GM23338 (cell line): Measurements from ENCODE around the gene RFXANK. TPM values are rescaled to one million over a fixed set of nuclear protein-coding genes. Genes with fewer than 3 reads are reported as not detected.

Experiments used
- ATAC-seq: fragments of 200-7000 bp; cut with Tn5 transposase; 3 replicates; pipeline ENCODE4 v1.9.1; 2020
- DNase-seq: peaks from one replicate; pipeline ENCODE4 v3.0.0-alpha.2; 2015; ENCODE audit warnings: low spot score
- H2AFZ ChIP-seq: fragments of 200-600 bp; sonication (generic); 2 replicates; pipeline ENCODE4 v1.8.0; 2016; ENCODE audit warnings: antibody characterized with exemption, mild to moderate bottlenecking, moderate library complexity
- H3F3A ChIP-seq: fragments of 200-600 bp; sonication (generic); replicated peaks from 2 replicates; pipeline ENCODE4 v1.8.0; 2017; ENCODE audit warnings: antibody characterized with exemption, mixed run types, low read depth
- H3K27ac ChIP-seq: fragments of 200-600 bp; sonication (generic); 2 replicates; pipeline ENCODE4 v1.6.1; 2016; ENCODE audit warnings: low read depth
- H3K27me3 ChIP-seq: fragments of 200-600 bp; sonication (generic); 2 replicates; pipeline ENCODE4 v1.8.0; 2016; ENCODE audit warnings: mild to moderate bottlenecking, mixed run types, moderate library complexity; ENCODE audit not compliant: insufficient read depth
- H3K36me3 ChIP-seq: fragments of 200-600 bp; sonication (generic); 2 replicates; pipeline ENCODE4 v1.8.0; 2016; ENCODE audit warnings: mild to moderate bottlenecking; ENCODE audit not compliant: insufficient read depth
- H3K4me1 ChIP-seq: fragments of 200-600 bp; sonication (generic); 2 replicates; pipeline ENCODE4 v1.8.0; 2016; ENCODE audit warnings: mild to moderate bottlenecking, moderate library complexity; ENCODE audit not compliant: insufficient read depth
- H3K4me2 ChIP-seq: fragments of 200-600 bp; sonication (generic); 2 replicates; pipeline ENCODE4 v1.7.1; 2017; ENCODE audit warnings: mixed run types
- H3K4me3 ChIP-seq: fragments of 200-600 bp; sonication (generic); 2 replicates; pipeline ENCODE4 v1.6.1; 2016; ENCODE audit warnings: mixed run types
- H3K79me2 ChIP-seq: fragments of 200-600 bp; sonication (generic); replicated peaks from 2 replicates; pipeline ENCODE4 v1.8.0; 2017; ENCODE audit warnings: mild to moderate bottlenecking; ENCODE audit not compliant: insufficient read depth
- H3K9me2 ChIP-seq: fragments of 200-600 bp; sonication (generic); 2 replicates; pipeline ENCODE4 v1.8.0; 2017; ENCODE audit not compliant: insufficient read depth
- H4K20me1 ChIP-seq: fragments of 200-600 bp; sonication (generic); replicated peaks from 2 replicates; pipeline ENCODE4 v1.8.0; 2017; ENCODE audit warnings: mild to moderate bottlenecking; ENCODE audit not compliant: insufficient read depth
- H3K27ac Mint-ChIP-seq: 2 replicates; pipeline ENCODE4 v1.8.0; 2020; ENCODE audit warnings: inconsistent platforms, mild to moderate bottlenecking, moderate library complexity, mixed read lengths
- H3K27me3 Mint-ChIP-seq: 3 replicates; pipeline ENCODE4 v1.8.0; 2022; ENCODE audit warnings: low read depth, mild to moderate bottlenecking, moderate library complexity, mixed read lengths, inconsistent platforms; ENCODE audit not compliant: insufficient read depth, poor library complexity
- H3K36me3 Mint-ChIP-seq: 3 replicates; pipeline ENCODE4 v1.8.0; 2021; ENCODE audit warnings: low read depth, mild to moderate bottlenecking, inconsistent platforms, moderate library complexity, mixed read lengths
- H3K4me1 Mint-ChIP-seq: 3 replicates; pipeline ENCODE4 v1.8.0; 2020; ENCODE audit warnings: mild to moderate bottlenecking, inconsistent platforms, mixed read lengths
- H3K4me3 Mint-ChIP-seq: 3 replicates; pipeline ENCODE4 v1.8.0; 2021; ENCODE audit warnings: moderate library complexity, mild to moderate bottlenecking, inconsistent platforms, mixed read lengths
- H3K9me3 Mint-ChIP-seq: 3 replicates; pipeline ENCODE4 v1.8.0; 2020; ENCODE audit warnings: moderate library complexity, mild to moderate bottlenecking, inconsistent platforms, mixed read lengths
- CREB1 ChIP-seq: fragments of 250-450 bp; sonication (Bioruptor Pico); IDR thresholded peaks from 2 replicates; pipeline ENCODE4 v1.5.0; 2020; ENCODE audit warnings: low read depth, mild to moderate bottlenecking, moderate library complexity
- CTCF ChIP-seq, 2 experiments: fragments of 200-600 bp in 1 of 2; sonication (generic) in 1 of 2; conservative IDR thresholded peaks; 2 replicates each; pipeline versions ENCODE4 v1.5.1 to v1.6.1; 2016 to 2017; ENCODE audit warnings: antibody characterized with exemption in 2 of 2, low read depth in 2 of 2, mild to moderate bottlenecking in 2 of 2, moderate library complexity in 1 of 2
- ETS1 ChIP-seq: IDR thresholded peaks from 2 replicates; pipeline ENCODE4 v1.6.1; 2016; ENCODE audit warnings: antibody characterized with exemption
- EZH2 ChIP-seq: fragments of 200-600 bp; sonication (generic); IDR thresholded peaks from one replicate; pipeline ENCODE4 v1.8.0; 2017; ENCODE audit warnings: antibody characterized with exemption, mild to moderate bottlenecking, low read depth; ENCODE audit not compliant: unreplicated experiment
- EZH2phosphoT487 ChIP-seq: fragments of 200-600 bp; sonication (generic); IDR thresholded peaks from one replicate; pipeline ENCODE4 v1.8.1; 2018; ENCODE audit warnings: antibody characterized with exemption; ENCODE audit not compliant: unreplicated experiment
- JUNB ChIP-seq: IDR thresholded peaks from one replicate; pipeline ENCODE4 v1.6.1; 2016; ENCODE audit warnings: antibody characterized with exemption; ENCODE audit not compliant: unreplicated experiment
- POLR2AphosphoS5 ChIP-seq: IDR thresholded peaks from 2 replicates; pipeline ENCODE4 v1.6.1; 2016; ENCODE audit warnings: antibody characterized with exemption, low read depth
- REST ChIP-seq: IDR thresholded peaks from one replicate; pipeline ENCODE4 v1.6.1; 2018; ENCODE audit warnings: antibody characterized with exemption; ENCODE audit not compliant: unreplicated experiment
- STAT1 ChIP-seq: IDR thresholded peaks from one replicate; pipeline ENCODE4 v1.6.1; 2016; ENCODE audit warnings: antibody characterized with exemption; ENCODE audit not compliant: unreplicated experiment
- ZNF114 ChIP-seq: fragments of 250-450 bp; sonication (Bioruptor Pico); IDR thresholded peaks from 2 replicates; pipeline ENCODE4 v1.5.0; 2020; ENCODE audit warnings: mild to moderate bottlenecking, moderate library complexity
- ZNF331 ChIP-seq: fragments of 250-450 bp; sonication (Bioruptor Pico); IDR thresholded peaks from 2 replicates; pipeline ENCODE4 v1.5.0; 2020; ENCODE audit warnings: low read depth, mild to moderate bottlenecking, moderate library complexity
- polyA plus RNA-seq: library from polyadenylated mRNA; unstranded; fragments of >200 nt; fragmentation: Nextera tagmentation; extraction: Ambion mirVana; gene quantifications from 2 replicates; pipeline ENCODE4 v1.2.1, GENCODE V29; 2016
- total RNA-seq: library from RNA; depleted of rRNA; stranded (reverse); fragments of >200 nt; shearing (Covaris generic); gene quantifications from 2 replicates; pipeline ENCODE4 v1.2.3, GENCODE V29; 2014

RFXANK gene
- total and polyA plus RNA-seq, 2 experiments from 2014 or later, result 54.3 to 124 TPM

- H3K4me1 Mint-ChIP-seq, result no peaks in the 10 kb centered on the region; the same call in 2 of the 3 replicates
- H3K9me3 Mint-ChIP-seq, result peaks cover 23% of the 10 kb centered on the region
- TF ChIP-seq EZH2phosphoT487, result no peak
- H2AFZ ChIP-seq, result no peak overlapping the region
- no peak overlapping the region for H3K27ac Mint-ChIP-seq
- H3K4me1 ChIP-seq, result no peaks in the 10 kb centered on the region
- no peaks in the 10 kb centered on the region for H3F3A ChIP-seq
- no peak overlapping the region for H3K4me2 ChIP-seq
- H3K4me3 ChIP-seq, result no peak overlapping the region
- no peaks in the 10 kb centered on the region for H3K27me3 ChIP-seq
- no peak overlapping the region for H3K27ac ChIP-seq
- H3K79me2 ChIP-seq, result no peaks in the 10 kb centered on the region
- H3K9me2 ChIP-seq, result peaks cover 2% of the 10 kb centered on the region; the same call in 1 of the 2 replicates
- H3K36me3 Mint-ChIP-seq, result peaks cover 4% of the 10 kb centered on the region; the same call in 2 of the 3 replicates
- no peaks in the 10 kb centered on the region for H4K20me1 ChIP-seq
- DNase-seq, result no peak
- H3K4me3 Mint-ChIP-seq, result no peak overlapping the region
- no peaks in the 10 kb centered on the region; the same call in 1 of the 2 replicates for H3K36me3 ChIP-seq
- ATAC-seq, result no peak
- H3K27me3 Mint-ChIP-seq, result peaks cover 13% of the 10 kb centered on the region
Observed at GRCh38 chr19:19230999-19231398, 38.9 kb downstream of the RFXANK start.

GRCh38 chr19:19232261-19232721 lies 40.2 kb downstream of the RFXANK start:
- no peak overlapping the region; the same call in 2 of the 3 replicates for H3K4me3 Mint-ChIP-seq
- no peak overlapping the region for H3K4me3 ChIP-seq
- H3K36me3 Mint-ChIP-seq, result peaks cover 9% of the 10 kb centered on the region; the same call in 2 of the 3 replicates

GRCh38 chr19:19234220-19234816 lies 42.3 kb downstream of the RFXANK start:
- H3K36me3 ChIP-seq, result no peaks in the 10 kb centered on the region; the same call in 1 of the 2 replicates
- DNase-seq, result no peak
- no peak overlapping the region for H3K27ac ChIP-seq
- H3K27ac Mint-ChIP-seq, result no peak overlapping the region
- H3K9me2 ChIP-seq, result peaks cover 4% of the 10 kb centered on the region; the same call in 1 of the 2 replicates
- H3K36me3 Mint-ChIP-seq, result peaks cover 9% of the 10 kb centered on the region; the same call in 2 of the 3 replicates
- no peak overlapping the region for H3K4me3 Mint-ChIP-seq
- H3K4me3 ChIP-seq, result no peak overlapping the region
- no peaks in the 10 kb centered on the region for H3F3A ChIP-seq
- H3K27me3 Mint-ChIP-seq, result peaks cover 11% of the 10 kb centered on the region
- no peaks in the 10 kb centered on the region; the same call in 2 of the 3 replicates for H3K4me1 Mint-ChIP-seq
- no peak overlapping the region for H2AFZ ChIP-seq
- H3K4me1 ChIP-seq, result no peaks in the 10 kb centered on the region
- peaks cover 31% of the 10 kb centered on the region for H3K9me3 Mint-ChIP-seq
- no peaks in the 10 kb centered on the region for H3K27me3 ChIP-seq
- H3K79me2 ChIP-seq, result no peaks in the 10 kb centered on the region
- ATAC-seq, result no peak
- no peaks in the 10 kb centered on the region for H4K20me1 ChIP-seq
- H3K4me2 ChIP-seq, result no peak overlapping the region
- no peak for TF ChIP-seq STAT1
- no peak for TF ChIP-seq ZNF331 (CRISPR knock-in tag)
- TF ChIP-seq ETS1, result no peak
- no peak for TF ChIP-seq CREB1
- TF ChIP-seq JUNB, result no peak
- TF ChIP-seq EZH2, result no peak
- no peak for TF ChIP-seq EZH2phosphoT487
- no peak for TF ChIP-seq POLR2AphosphoS5
- no peak for TF ChIP-seq REST
- no peak for TF ChIP-seq CTCF (conservative IDR thresholded peaks at IDR 0.05; ENCODE audit: low read depth in 2 of 2)
- no peak for TF ChIP-seq ZNF114 (CRISPR knock-in tag)

More at GRCh38 chr19:19232261-19232721, 40.2 kb downstream of the RFXANK start:
- no peaks in the 10 kb centered on the region for H4K20me1 ChIP-seq
- Mint-ChIP-seq H3K27ac (no peak overlapping the region), H3K4me1 (no peaks in the 10 kb centered on the region; the same call in 2 of the 3 replicates), H3K27me3 (peaks cover 12% of the 10 kb centered on the region), H3K9me3 (peaks cover 28% of the 10 kb centered on the region)
- no peak for TF ChIP-seq JUNB
- no peak for TF ChIP-seq EZH2phosphoT487
- TF ChIP-seq POLR2AphosphoS5, result no peak
- TF ChIP-seq STAT1, result no peak
- TF ChIP-seq CREB1, result no peak
- TF ChIP-seq EZH2, result no peak
- H3K4me2 ChIP-seq, result no peak overlapping the region
- DNase-seq (no peak), ATAC-seq (peak; percentile 27; the same call in 1 of the 3 replicates)
- no peaks in the 10 kb centered on the region; the same call in 1 of the 2 replicates for H3K36me3 ChIP-seq
- no peak overlapping the region for H2AFZ ChIP-seq
- H3K27ac ChIP-seq, result no peak overlapping the region
- no peaks in the 10 kb centered on the region for H3K4me1 ChIP-seq
- H3F3A ChIP-seq, result no peaks in the 10 kb centered on the region
- no peaks in the 10 kb centered on the region for H3K79me2 ChIP-seq
- peaks cover 4% of the 10 kb centered on the region; the same call in 1 of the 2 replicates for H3K9me2 ChIP-seq
- no peaks in the 10 kb centered on the region for H3K27me3 ChIP-seq
